GM23248 (cell line): ENCODE measurements around the gene NALCN. TPM values are rescaled to one million over a fixed set of nuclear protein-coding genes. Genes with fewer than 3 reads are reported as not detected.

Source experiments
- DNase-seq: peaks from one replicate; pipeline ENCODE4 v3.0.0-alpha.2; 2015
- H2AFZ ChIP-seq: fragments of 200-600 bp; sonication (generic); 2 replicates; pipeline ENCODE4 v1.6.1; 2016; ENCODE audit warnings: antibody characterized with exemption
- H3F3A ChIP-seq: fragments of 200-600 bp; sonication (generic); 2 replicates; pipeline ENCODE4 v1.6.1; 2016; ENCODE audit warnings: mild to moderate bottlenecking, antibody characterized with exemption, mixed run types; ENCODE audit not compliant: insufficient read depth
- H3K27ac ChIP-seq: fragments of 200-600 bp; sonication (generic); 2 replicates; pipeline ENCODE4 v1.5.1; 2016; ENCODE audit warnings: mild to moderate bottlenecking
- H3K27me3 ChIP-seq: fragments of 200-600 bp; sonication (generic); replicated peaks from 2 replicates; pipeline ENCODE4 v1.6.1; 2016; ENCODE audit warnings: mild to moderate bottlenecking; ENCODE audit not compliant: insufficient read depth
- H3K36me3 ChIP-seq: fragments of 200-600 bp; sonication (generic); 2 replicates; pipeline ENCODE4 v1.6.1; 2016; ENCODE audit warnings: low read depth, mild to moderate bottlenecking
- H3K4me1 ChIP-seq: fragments of 200-600 bp; sonication (generic); 2 replicates; pipeline ENCODE4 v1.6.1; 2016; ENCODE audit warnings: mild to moderate bottlenecking; ENCODE audit not compliant: insufficient read depth
- H3K4me2 ChIP-seq: fragments of 200-600 bp; sonication (generic); one replicate; pipeline ENCODE4 v1.6.1; 2016; ENCODE audit warnings: mild to moderate bottlenecking; ENCODE audit not compliant: unreplicated experiment
- H3K4me3 ChIP-seq: fragments of 200-600 bp; sonication (generic); 2 replicates; pipeline ENCODE4 v1.5.1; 2016; ENCODE audit warnings: mild to moderate bottlenecking
- H3K79me2 ChIP-seq: fragments of 200-600 bp; sonication (generic); 2 replicates; pipeline ENCODE4 v1.6.1; 2016; ENCODE audit warnings: mild to moderate bottlenecking; ENCODE audit not compliant: insufficient read depth
- H3K9ac ChIP-seq: fragments of 200-600 bp; sonication (generic); 2 replicates; pipeline ENCODE4 v1.6.1; 2016; ENCODE audit warnings: mild to moderate bottlenecking
- H3K9me2 ChIP-seq: fragments of 200-600 bp; sonication (generic); 2 replicates; pipeline ENCODE4 v1.6.1; 2016; ENCODE audit warnings: mixed run types, mild to moderate bottlenecking, moderate library complexity; ENCODE audit not compliant: insufficient read depth
- H3K9me3 ChIP-seq: fragments of 200-600 bp; sonication (generic); one replicate; pipeline ENCODE4 v1.6.1; 2017; ENCODE audit warnings: low read depth
- H4K20me1 ChIP-seq: fragments of 200-600 bp; sonication (generic); 2 replicates; pipeline ENCODE4 v1.6.0; 2016; ENCODE audit not compliant: insufficient read depth
- EZH2 ChIP-seq: fragments of 200-600 bp; sonication (generic); IDR thresholded peaks from 2 replicates; pipeline ENCODE4 v1.6.1; 2018; ENCODE audit warnings: antibody characterized with exemption, mild to moderate bottlenecking; ENCODE audit not compliant: insufficient read depth, poor library complexity, severe bottlenecking
- EZH2phosphoT487 ChIP-seq: fragments of 200-600 bp; sonication (generic); IDR thresholded peaks from 2 replicates; pipeline ENCODE4 v1.6.1; 2018; ENCODE audit warnings: antibody characterized with exemption, moderate library complexity, mild to moderate bottlenecking, low read depth; ENCODE audit not compliant: insufficient read depth
- WGBS, 2 experiments: methylation state at CpG; one replicate each; pipeline ENCODE4 v1.1.6; 2015 to 2017; ENCODE audit warnings: low lambda C conversion rate in 2 of 2, low coverage in 1 of 2; ENCODE audit errors: missing lambda C conversion rate in 2 of 2; 5-methylcytosine and 5-hydroxymethylcytosine counted together
- in situ Hi-C: fragments of 300-500 bp; cut with MboI; formaldehyde crosslinking; loops from 2 replicates; pipeline ENCODE4 v1.15.0; 2020
- polyA plus RNA-seq: library from polyadenylated mRNA; unstranded; fragments of >200 nt; fragmentation: Nextera tagmentation; extraction: Ambion mirVana; gene quantifications from 2 replicates; pipeline ENCODE4 v1.2.1, GENCODE V29; 2016
- total RNA-seq: library from RNA; depleted of rRNA; stranded (reverse); fragments of >200 nt; shearing (Covaris generic); gene quantifications from 2 replicates; pipeline ENCODE4 v1.2.3, GENCODE V29; 2014

The NALCN gene
- total and polyA plus RNA-seq, 2 experiments from 2014 or later, result 3.1 to 3.6 TPM

DNA sequence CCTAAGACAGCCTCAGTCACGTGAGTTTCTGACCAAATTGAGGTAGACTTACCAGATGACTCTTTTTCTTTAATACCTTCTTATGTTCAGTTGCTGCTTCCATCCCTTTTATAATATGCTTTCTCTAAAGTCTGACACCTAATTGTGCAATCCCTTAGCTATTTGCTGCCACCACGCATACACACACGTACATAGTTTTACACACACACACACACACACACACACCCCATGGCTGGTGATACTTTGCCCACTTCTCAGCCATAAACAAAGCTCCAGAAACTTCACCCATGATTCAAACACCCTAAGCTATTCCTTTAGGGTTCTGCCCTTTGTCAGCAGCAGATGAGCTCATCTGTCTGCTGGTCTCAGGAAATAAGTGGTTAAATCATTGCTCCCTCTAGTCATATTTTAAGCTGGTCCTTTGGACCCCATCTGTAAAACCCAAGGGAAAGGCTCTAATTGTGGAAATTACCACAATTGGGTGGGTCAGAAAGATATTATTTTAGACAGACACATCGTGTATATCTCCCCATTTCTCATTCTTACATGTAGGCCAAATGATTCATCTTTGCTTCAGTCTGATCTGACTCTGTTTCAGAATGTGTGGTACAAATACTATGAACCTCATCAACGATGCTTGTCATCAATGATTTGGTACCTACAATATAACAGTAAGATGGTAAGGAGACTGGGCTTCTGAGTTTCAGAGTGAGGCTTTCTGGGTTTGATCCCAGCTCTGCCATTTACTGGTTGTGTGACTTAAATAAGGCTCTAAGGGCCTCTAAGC, 69.2 kb downstream of the NALCN start:
- no peaks in the 10 kb centered on the region for H3K79me2 ChIP-seq
- H3K4me1 ChIP-seq, result peaks cover 15% of the 10 kb centered on the region; the same call in 1 of the 2 replicates
- DNase-seq, result peak; percentile 42
- no peak overlapping the region for H3K4me2 ChIP-seq
- no peak overlapping the region for H3K4me3 ChIP-seq
- 60 to 63% methylated on average over 5 of the region's 5 CpGs for WGBS, 2 experiments
- no peaks in the 10 kb centered on the region for H3K9me3 ChIP-seq
- H3K9me2 ChIP-seq, result no peaks in the 10 kb centered on the region
- no peak overlapping the region for H3K9ac ChIP-seq
- peaks cover 13% of the 10 kb centered on the region; the same call in 1 of the 2 replicates for H3F3A ChIP-seq
- no peaks in the 10 kb centered on the region for H3K27me3 ChIP-seq
- in situ Hi-C loops, result no loop called here
- peak overlapping the region; percentile 20; the same call in 1 of the 2 replicates for H2AFZ ChIP-seq
- TF ChIP-seq EZH2 (no peak), EZH2phosphoT487 (no peak)
- 0 out of 2 replicates have a peak overlapping the region, but pooled peaks have one; percentile 10 for H3K27ac ChIP-seq
- H4K20me1 ChIP-seq, result no peaks in the 10 kb centered on the region
- H3K36me3 ChIP-seq, result no peaks in the 10 kb centered on the region

DNA sequence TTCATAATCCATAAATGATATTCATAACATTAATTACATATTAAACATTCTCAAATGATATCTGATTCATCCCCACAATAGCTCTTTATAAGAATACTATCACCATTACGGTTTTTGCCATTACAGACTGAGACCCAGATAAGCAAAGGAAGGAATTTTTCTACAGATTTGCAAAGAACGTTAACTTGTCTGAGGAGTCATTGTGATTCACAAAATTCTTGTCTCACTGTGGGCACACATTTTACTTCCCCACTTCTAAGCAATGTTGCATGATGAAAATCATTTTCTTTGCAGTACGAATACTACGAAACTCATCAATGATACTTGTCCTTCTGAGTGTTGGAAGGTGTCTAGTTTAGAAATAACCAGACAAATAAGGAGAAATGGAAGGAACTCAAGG, 70.1 kb downstream of the NALCN start:
- Histone ChIP-seq H3K79me2 (no peaks in the 10 kb centered on the region), H3K9ac (no peak overlapping the region), H3K4me1 (peaks cover 15% of the 10 kb centered on the region), H3K27ac (no peak overlapping the region), H3K9me3 (no peaks in the 10 kb centered on the region), H3K4me3 (no peak overlapping the region), H3K9me2 (no peaks in the 10 kb centered on the region), H2AFZ (no peak overlapping the region), H3K27me3 (no peaks in the 10 kb centered on the region), H3F3A (peaks cover 13% of the 10 kb centered on the region; the same call in 1 of the 2 replicates), H3K4me2 (no peak overlapping the region), H4K20me1 (no peaks in the 10 kb centered on the region), H3K36me3 (no peaks in the 10 kb centered on the region)
- DNase-seq, result peak; percentile 3
- WGBS, 2 experiments, result 90 to 94% methylated on average over 4 of the region's 4 CpGs
- no peak for TF ChIP-seq EZH2
- in situ Hi-C loops, result no loop called here

DNA sequence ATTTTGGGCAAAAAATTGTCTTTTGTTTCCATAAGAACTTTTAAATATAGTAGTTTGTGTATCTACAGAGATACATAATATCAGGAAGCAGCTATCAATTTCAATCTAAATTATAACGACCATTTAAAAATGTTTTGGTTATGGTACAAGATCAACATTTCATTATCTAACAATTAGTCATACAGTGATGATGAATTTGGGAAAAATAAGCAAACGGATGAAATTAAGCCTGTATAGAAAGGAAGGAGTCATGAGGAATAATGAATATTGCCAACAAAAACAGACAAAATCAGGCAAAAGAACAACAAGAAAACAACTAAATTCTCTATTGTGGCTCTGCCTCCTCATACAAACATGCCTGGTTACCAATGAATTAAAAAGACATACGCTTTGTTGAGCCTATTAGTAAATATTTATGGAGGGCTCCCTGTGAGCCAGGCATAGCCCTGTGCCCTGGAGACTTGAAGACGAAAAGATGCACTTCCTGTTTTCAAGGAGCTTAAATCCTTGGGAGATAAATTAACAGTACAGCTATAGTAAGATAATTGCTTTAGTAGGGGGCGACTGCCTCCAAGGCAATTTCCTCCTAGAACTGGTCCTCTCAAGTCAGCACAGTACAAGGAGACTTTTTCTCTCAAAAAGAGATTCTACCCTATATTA, 73.0 kb downstream of the NALCN start:
- no peak overlapping the region for H2AFZ ChIP-seq
- H3K79me2 ChIP-seq, result no peaks in the 10 kb centered on the region
- no peak for TF ChIP-seq EZH2phosphoT487
- no peak for TF ChIP-seq EZH2
- no peak for DNase-seq
- no peaks in the 10 kb centered on the region for H3K36me3 ChIP-seq
- in situ Hi-C loops, result no loop called here
- no peaks in the 10 kb centered on the region for H4K20me1 ChIP-seq
- H3K4me3 ChIP-seq, result no peak overlapping the region
- no peak overlapping the region for H3K9ac ChIP-seq
- no peaks in the 10 kb centered on the region for H3K9me3 ChIP-seq
- no peak overlapping the region for H3K27ac ChIP-seq
- WGBS, 2 experiments, result 79 to 82% methylated on average over 5 of the region's 5 CpGs
- peaks cover 18% of the 10 kb centered on the region for H3K4me1 ChIP-seq
- no peaks in the 10 kb centered on the region for H3K9me2 ChIP-seq
- no peak overlapping the region for H3K4me2 ChIP-seq
- H3K27me3 ChIP-seq, result no peaks in the 10 kb centered on the region
- peaks cover 13% of the 10 kb centered on the region; the same call in 1 of the 2 replicates for H3F3A ChIP-seq

DNA sequence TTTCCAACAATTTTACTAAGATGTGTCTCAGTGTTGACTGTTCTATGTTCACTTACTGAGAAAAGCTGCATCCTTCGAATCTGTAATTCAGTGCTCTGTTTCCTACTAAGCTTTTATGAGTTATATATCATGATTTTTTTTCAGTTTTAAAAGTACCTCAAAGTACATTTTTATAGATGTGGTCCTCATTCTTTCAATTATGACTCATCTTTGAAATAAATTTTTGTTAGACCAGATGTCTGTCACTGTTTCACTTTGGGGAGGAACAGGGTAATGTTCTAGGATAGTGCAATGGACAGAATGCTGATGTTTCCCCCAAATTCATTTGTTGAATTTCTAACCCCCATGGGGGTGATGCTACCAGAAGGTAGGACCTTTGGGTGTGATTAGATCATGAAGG, 74.8 kb downstream of the NALCN start:
- 47 to 64% methylated on average over 1 of the region's 1 CpG for WGBS, 2 experiments
- H2AFZ ChIP-seq, result no peak overlapping the region
- H3K4me3 ChIP-seq, result no peak overlapping the region
- H3K27ac ChIP-seq, result no peak overlapping the region
- H3K27me3 ChIP-seq, result no peaks in the 10 kb centered on the region
- no peaks in the 10 kb centered on the region for H3K36me3 ChIP-seq
- no peaks in the 10 kb centered on the region for H3K9me3 ChIP-seq
- no peaks in the 10 kb centered on the region for H3K79me2 ChIP-seq
- no peaks in the 10 kb centered on the region for H4K20me1 ChIP-seq
- in situ Hi-C loops, result no loop called here
- H3K9ac ChIP-seq, result no peak overlapping the region
- H3K4me1 ChIP-seq, result peaks cover 8% of the 10 kb centered on the region
- H3F3A ChIP-seq, result peaks cover 4% of the 10 kb centered on the region; the same call in 1 of the 2 replicates
- no peaks in the 10 kb centered on the region for H3K9me2 ChIP-seq
- H3K4me2 ChIP-seq, result no peak overlapping the region
- DNase-seq, result peak; percentile 7
- no peak for TF ChIP-seq EZH2
- TF ChIP-seq EZH2phosphoT487, result no peak
